Medulla oblongata (tissue), 1 donor: ENCODE results near the gene MAP6D1.
"Not testable (repeated sequence)": the region's sequence is repeated elsewhere in the genome, so short reads cannot be mapped to it uniquely, and the experiment has no call there.

ENCODE experiments used
- DNase-seq: peaks from one replicate; pipeline ENCODE4 v3.0.0-alpha.2; 2015; ENCODE audit errors: extremely low spot score

MAP6D1 gene

GRCh38 chr3:183799461-183799860, 25.9 kb downstream of the MAP6D1 start:
- no peak for DNase-seq

DNA sequence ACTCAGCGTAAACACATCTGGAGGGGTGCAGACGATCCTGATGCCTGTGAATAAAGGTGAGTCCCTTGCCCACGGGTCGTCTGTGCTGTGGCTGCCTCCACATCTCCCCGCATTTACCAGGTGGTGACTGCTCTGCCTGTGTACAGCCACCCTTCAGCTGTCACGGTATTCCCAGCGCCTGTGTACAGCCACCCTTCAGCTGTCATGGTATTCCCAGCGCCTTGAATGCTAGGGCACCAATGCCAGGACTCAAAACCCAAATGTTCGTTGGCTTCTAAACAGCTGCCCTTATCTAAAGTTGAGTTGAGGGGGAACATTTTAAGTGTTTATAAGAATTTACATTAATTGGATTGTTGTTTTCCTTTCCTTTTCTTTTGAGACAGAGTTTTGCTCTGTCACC, 27.4 kb downstream of the MAP6D1 start:
- DNase-seq = no peak

DNA sequence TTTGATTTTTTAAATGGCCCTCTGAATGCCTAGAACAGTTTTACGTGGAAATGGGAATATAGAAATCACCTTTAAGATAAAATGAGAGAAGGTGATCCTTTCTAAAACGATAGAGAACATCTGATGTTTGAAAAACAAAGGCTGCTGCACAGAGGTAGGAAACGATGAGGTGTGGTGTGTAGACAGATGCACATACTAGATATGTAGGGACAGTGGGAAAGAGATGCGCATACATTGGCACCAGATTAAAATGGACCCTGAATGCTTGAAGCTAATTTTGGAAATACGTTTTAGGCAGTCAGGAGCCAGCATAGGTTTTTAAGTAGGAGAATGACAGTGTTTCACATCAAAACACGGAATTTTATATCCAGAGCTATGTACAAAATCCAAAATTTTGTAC, 29.0 kb downstream of the MAP6D1 start:
- no peak for DNase-seq

GRCh38 chr3:183794452-183794851, 30.9 kb downstream of the MAP6D1 start:
- no peak for DNase-seq

DNA sequence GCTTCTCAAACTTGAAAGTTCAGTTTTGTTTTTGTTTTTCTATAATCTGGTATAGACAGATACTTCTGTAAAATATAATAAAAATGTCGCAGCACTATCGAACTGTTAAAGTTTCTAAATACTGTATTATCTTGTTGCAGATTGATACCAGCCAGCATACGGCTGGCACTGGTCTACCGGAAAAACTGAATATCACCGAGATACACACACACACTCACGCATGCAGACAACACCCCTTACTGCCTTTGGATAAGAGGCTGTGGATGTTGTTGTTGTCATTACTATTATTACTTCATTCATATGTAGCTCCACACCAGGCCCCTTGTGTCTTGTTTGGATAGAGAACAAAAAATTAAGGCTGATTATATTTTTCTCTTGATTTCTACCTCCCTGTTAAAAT, 32.4 kb downstream of the MAP6D1 start:
- DNase-seq = no peak

DNA sequence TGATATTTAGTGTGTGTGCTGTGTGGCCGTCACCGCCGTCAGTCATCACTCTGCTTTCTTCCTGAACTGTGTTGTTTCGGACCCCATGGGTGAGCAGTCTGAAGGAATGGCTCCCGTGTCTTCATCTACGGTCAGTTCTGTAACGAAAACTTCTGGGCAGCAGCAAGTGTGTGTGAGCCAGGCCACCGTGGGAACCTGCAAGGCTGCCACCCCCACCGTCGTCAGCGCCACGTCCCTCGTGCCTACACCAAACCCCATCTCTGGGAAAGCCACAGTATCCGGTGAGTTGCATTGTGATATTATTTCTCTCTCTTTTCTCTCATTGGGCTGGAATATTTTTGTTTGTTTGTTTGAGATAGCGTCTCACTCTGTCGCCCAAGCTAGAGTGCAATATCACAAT, 34.7 kb downstream of the MAP6D1 start:
- DNase-seq = no peak

DNA sequence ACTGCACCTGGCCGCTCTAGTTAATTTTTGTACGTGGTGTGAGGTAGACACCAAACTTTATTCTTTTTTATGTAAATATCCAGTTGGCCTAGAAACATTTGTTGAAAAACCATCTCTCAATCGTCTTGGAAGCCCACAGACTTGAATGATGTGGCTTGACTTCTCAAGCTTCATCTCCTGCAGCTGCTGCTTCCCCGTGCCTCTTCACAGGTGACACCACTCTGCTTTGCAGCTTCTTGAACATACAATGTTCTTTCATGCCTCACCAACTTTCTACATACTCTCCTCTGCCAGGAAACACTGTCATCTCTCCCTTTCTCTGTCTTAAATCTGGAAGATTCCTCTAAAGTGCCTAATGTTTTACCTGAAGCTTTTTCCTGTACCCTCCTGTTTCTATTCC, 35.6 kb downstream of the MAP6D1 start:
- no peak for DNase-seq

DNA sequence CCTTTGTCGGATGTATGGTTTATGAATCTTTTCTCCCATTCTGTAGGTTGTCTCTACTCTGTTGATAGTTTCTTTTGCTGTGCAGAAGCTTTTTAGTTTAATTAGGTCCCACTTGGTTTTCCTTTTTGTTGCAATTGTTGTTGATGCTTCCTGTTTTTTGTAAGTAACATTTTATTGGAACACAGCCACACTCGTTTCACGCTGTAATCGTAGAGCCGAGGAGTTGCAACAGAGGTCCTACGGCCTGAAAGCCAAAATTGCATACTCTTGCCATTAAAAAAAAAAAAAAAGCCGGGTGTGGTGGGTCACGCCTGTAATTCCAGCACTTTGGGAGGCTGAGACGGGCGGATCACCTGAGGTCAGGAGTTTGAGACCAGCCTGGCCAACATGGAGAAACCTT, 40.9 kb downstream of the MAP6D1 start:
- not testable (repeated sequence) for DNase-seq

GRCh38 chr3:183782576-183783276, 42.7 kb downstream of the MAP6D1 start:
- DNase-seq = no peak

GRCh38 chr3:183781246-183781645, 44.1 kb downstream of the MAP6D1 start:
- no peak for DNase-seq

DNA sequence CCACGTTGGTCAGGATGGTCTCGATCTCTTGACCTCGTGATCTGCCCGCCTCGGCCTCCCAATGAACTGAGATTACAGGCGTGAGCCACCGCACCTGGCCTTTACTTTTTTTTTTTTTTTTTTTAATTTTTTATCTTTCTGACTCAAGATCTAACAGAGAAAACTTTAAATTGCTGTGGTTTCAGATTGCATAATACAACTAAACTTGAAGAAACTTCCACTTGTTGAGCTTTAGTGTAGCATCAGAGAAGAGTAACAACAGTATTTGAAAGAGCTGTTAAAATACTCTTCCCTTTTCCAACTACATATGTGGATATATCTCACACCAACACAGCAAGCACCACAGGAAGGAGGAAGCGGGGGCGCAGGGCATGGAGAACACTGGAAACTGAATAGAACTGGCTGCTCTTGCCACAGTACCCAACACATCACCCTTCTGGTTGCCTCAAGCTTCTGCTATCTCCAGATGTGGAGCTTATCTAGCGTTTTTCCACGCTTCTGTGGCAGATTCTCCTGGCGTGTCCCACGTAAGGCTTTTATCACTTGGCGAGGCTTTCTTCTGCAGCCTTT, 45.4 kb downstream of the MAP6D1 start:
- DNase-seq = no peak

GRCh38 chr3:183777016-183777618, 48.3 kb downstream of the MAP6D1 start:
- no peak for DNase-seq

- not testable (repeated sequence) for DNase-seq
Measured at GRCh38 chr3:183776451-183776850, 48.9 kb downstream of the MAP6D1 start.

DNA sequence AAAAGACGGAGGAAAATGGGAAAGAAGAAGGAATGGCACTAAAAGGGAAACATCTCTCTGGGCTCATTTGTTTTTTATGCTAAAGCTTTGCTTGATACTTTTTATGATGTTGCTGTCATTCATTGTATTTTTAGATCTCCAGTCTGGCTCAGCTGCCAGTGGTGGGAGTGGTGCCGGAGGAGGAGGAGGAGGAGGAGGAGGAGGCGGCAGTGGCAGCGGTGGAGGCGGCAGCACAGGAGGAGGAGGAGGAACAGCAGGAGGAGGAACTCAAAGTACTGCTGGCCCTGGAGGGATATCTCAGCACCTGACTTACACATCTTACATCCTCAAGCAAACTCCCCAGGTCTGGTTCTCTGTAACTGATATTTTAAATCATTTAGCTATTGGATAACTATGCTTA, 49.6 kb downstream of the MAP6D1 start:
- DNase-seq = no peak

GRCh38 chr3:183774631-183775030, 50.7 kb downstream of the MAP6D1 start:
- no peak for DNase-seq

GRCh38 chr3:183769453-183769852, 55.9 kb downstream of the MAP6D1 start:
- no peak for DNase-seq

DNA sequence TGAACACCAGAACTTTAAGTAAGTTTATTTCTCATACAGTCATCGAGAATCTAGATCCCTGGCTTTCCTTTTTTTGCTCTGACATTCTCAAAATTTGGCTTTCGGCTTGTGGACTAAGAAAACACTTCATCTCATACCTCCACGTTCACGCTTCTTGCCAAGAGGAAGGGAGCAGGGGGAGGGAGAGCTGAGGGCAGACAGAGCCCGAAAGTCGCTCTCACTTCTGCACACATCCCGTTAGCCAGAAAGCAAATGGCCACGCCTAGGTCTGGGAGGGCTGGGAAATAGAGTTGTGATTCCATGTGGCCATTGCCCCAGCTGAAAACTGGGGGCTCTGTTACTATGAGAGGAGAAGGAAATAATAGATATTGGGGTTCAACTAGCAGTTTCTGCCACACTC, 57.3 kb downstream of the MAP6D1 start:
- DNase-seq = no peak

- peak; percentile 92 for DNase-seq
Measured at GRCh38 chr3:183766745-183767606, 58.4 kb downstream of the MAP6D1 start.

DNA sequence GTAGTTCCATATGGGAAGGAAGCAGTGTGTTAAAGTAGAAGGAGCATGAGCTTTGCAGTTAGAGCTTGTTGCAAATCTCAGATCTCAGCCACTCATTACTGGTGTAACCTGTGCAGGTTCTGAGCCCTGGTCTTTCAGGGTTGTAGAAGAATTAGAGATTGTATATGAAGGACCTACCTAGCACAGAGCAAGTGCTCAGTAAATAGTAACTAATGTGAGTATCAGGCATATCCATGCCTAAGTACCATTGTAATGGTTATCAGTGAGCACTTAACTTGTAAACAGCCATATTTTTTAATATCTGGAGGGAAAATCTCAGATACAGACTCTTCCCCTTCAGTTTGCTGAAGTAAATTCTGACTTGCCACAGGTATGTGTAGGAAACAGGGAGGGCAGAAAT, 59.3 kb downstream of the MAP6D1 start:
- DNase-seq = no peak
